GM18499 (cell line): ENCODE measurements around the gene TNRC6B.

Experiments used
- ATAC-seq: cut with Tn5 transposase; IDR thresholded peaks from one replicate; pipeline ENCODE4 v1.9.1; 2021; ENCODE audit warnings: moderate number of reproducible peaks; ENCODE audit not compliant: insufficient read depth, unreplicated experiment

The TNRC6B gene

GRCh38 chr22:40237241-40237640 is 59.5 kb downstream of the TNRC6B start:
- no peak for ATAC-seq

- ATAC-seq = no peak
These were observed 60.2 kb downstream of the TNRC6B start for GRCh38 chr22:40237788-40238424.

GRCh38 chr22:40238425-40239344 is 61.0 kb downstream of the TNRC6B start:
- ATAC-seq = no peak

- ATAC-seq = no peak
These were observed 61.6 kb downstream of the TNRC6B start for GRCh38 chr22:40239345-40239683.

GRCh38 chr22:40240160-40240559 is 62.4 kb downstream of the TNRC6B start:
- ATAC-seq = no peak

GRCh38 chr22:40240686-40241085 is 63.0 kb downstream of the TNRC6B start:
- no peak for ATAC-seq

GRCh38 chr22:40241200-40241763 is 63.6 kb downstream of the TNRC6B start:
- ATAC-seq = no peak

GRCh38 chr22:40243891-40244290 is 66.2 kb downstream of the TNRC6B start:
- ATAC-seq = no peak

- ATAC-seq = no peak
These were observed 66.9 kb downstream of the TNRC6B start for GRCh38 chr22:40244586-40244985.

- no peak for ATAC-seq
These were observed 70.3 kb downstream of the TNRC6B start for GRCh38 chr22:40247976-40248375.

- no peak for ATAC-seq
These were observed 71.6 kb downstream of the TNRC6B start for GRCh38 chr22:40249286-40249685.

- ATAC-seq = no peak
These were observed 72.9 kb downstream of the TNRC6B start for GRCh38 chr22:40250608-40251007.

GRCh38 chr22:40251106-40251505 is 73.4 kb downstream of the TNRC6B start:
- ATAC-seq = no peak

- no peak for ATAC-seq
These were observed 74.4 kb downstream of the TNRC6B start for GRCh38 chr22:40252146-40252545.

- ATAC-seq = no peak
These were observed 78.8 kb downstream of the TNRC6B start for GRCh38 chr22:40256516-40256915.

- ATAC-seq = no peak
These were observed 80.3 kb downstream of the TNRC6B start for GRCh38 chr22:40258017-40258416.

GRCh38 chr22:40258501-40258915 is 80.8 kb downstream of the TNRC6B start:
- ATAC-seq = no peak

- ATAC-seq = no peak
These were observed 84.1 kb downstream of the TNRC6B start for GRCh38 chr22:40261783-40262182.

GRCh38 chr22:40263191-40263590 is 85.5 kb downstream of the TNRC6B start:
- ATAC-seq = no peak

- ATAC-seq = no peak
These were observed 88.1 kb downstream of the TNRC6B start for GRCh38 chr22:40265783-40266182.

- ATAC-seq = no peak
These were observed 92.3 kb downstream of the TNRC6B start for GRCh38 chr22:40270031-40270430.
